DMS153 treated with DMSO at 0.1 percent for 48 hours (cell line): Measurements from ENCODE around the gene TREX2.

Source experiments
- DNase-seq: peaks from one replicate; lab custom pipeline; 2025; ENCODE audit not compliant: unreplicated experiment; lab: John Stamatoyannopoulos, UW

Gene TREX2

GRCh38 chrX:153445856-153446635 is at the start of gene TREX2:
Gene TREX2 (minus strand): TSS chrX:153446056. CDS start chrX:153445430, 626 bp downstream.
- no peak for DNase-seq

- no peak for DNase-seq
Observed at GRCh38 chrX:153495362-153495751, 49.5 kb upstream of the TREX2 start.

- DNase-seq: peak; percentile 10
Observed at GRCh38 chrX:153494541-153495361, 48.9 kb upstream of the TREX2 start, which contains the start of gene BGN. Gene BGN (plus strand): TSS chrX:153494980. CDS start chrX:153504632, 9,652 bp downstream.

- DNase-seq: no peak
Observed at GRCh38 chrX:153494061-153494460, 48.2 kb upstream of the TREX2 start.

- DNase-seq: no peak
Observed at GRCh38 chrX:153493085-153493484, 47.2 kb upstream of the TREX2 start.

- no peak for DNase-seq
Observed at GRCh38 chrX:153492543-153492942, 46.7 kb upstream of the TREX2 start.

GRCh38 chrX:153491918-153492317 is 46.1 kb upstream of the TREX2 start:
- no peak for DNase-seq

GRCh38 chrX:153491351-153491914 is 45.6 kb upstream of the TREX2 start:
- DNase-seq: no peak

- no peak for DNase-seq
Observed at GRCh38 chrX:153490217-153490930, 44.5 kb upstream of the TREX2 start.

- no peak for DNase-seq
Observed at GRCh38 chrX:153488231-153488914, 42.5 kb upstream of the TREX2 start.

- DNase-seq: no peak
Observed at GRCh38 chrX:153487590-153488071, 41.8 kb upstream of the TREX2 start.

GRCh38 chrX:153486171-153486570 is 40.3 kb upstream of the TREX2 start:
- no peak for DNase-seq

- no peak for DNase-seq
Observed at GRCh38 chrX:153485396-153486080, 39.7 kb upstream of the TREX2 start.

GRCh38 chrX:153482376-153483015 is 36.6 kb upstream of the TREX2 start:
- no peak for DNase-seq

GRCh38 chrX:153481043-153481442 is 35.2 kb upstream of the TREX2 start:
- DNase-seq: no peak

- no peak for DNase-seq
Observed at GRCh38 chrX:153478746-153479145, 32.9 kb upstream of the TREX2 start.

GRCh38 chrX:153477901-153478300 is 32.0 kb upstream of the TREX2 start:
- DNase-seq: no peak

- no peak for DNase-seq
Observed at GRCh38 chrX:153477364-153477857, 31.6 kb upstream of the TREX2 start.
